Liver (tissue), 9 donors: Measurements from ENCODE around the gene HACD4. TPM values are rescaled to one million over a fixed set of nuclear protein-coding genes. Genes with fewer than 3 reads are reported as not detected.

Experiments
- DNase-seq: peaks from one replicate; pipeline ENCODE4 v3.0.0-alpha.2; 2017; ENCODE audit warnings: low spot score
- H3K27ac ChIP-seq, 2 donors: one replicate each; pipeline ENCODE4 v1.7.0; 2013; ENCODE audit warnings: inconsistent platforms in 2 of 2, low read length in 2 of 2, control low read depth in 1 of 2, low read depth in 1 of 2, mild to moderate bottlenecking in 1 of 2
- H3K27me3 ChIP-seq, 4 donors: one replicate each; pipeline versions ENCODE4 v1.6.1 to v1.7.0; 2013; ENCODE audit warnings: low read length in 3 of 4, inconsistent platforms in 1 of 4, mild to moderate bottlenecking in 1 of 4, moderate library complexity in 1 of 4; ENCODE audit not compliant: control insufficient read depth in 4 of 4, insufficient read depth in 4 of 4
- H3K36me3 ChIP-seq, 4 donors: one replicate each; pipeline versions ENCODE4 v1.6.1 to v1.7.0; 2013; ENCODE audit warnings: low read length in 3 of 4, mild to moderate bottlenecking in 3 of 4, low read depth in 1 of 4, moderate library complexity in 1 of 4; ENCODE audit not compliant: control insufficient read depth in 4 of 4, insufficient read depth in 3 of 4
- H3K4me1 ChIP-seq, 4 donors: one replicate each; pipeline versions ENCODE4 v1.6.1 to v1.7.0; 2013; ENCODE audit warnings: low read length in 3 of 4, mild to moderate bottlenecking in 3 of 4, moderate library complexity in 1 of 4; ENCODE audit not compliant: control insufficient read depth in 4 of 4, insufficient read depth in 4 of 4
- H3K4me3 ChIP-seq, 3 donors: one replicate each; pipeline versions ENCODE4 v1.6.1 to v1.7.0; 2013; ENCODE audit warnings: low read length in 3 of 3, control low read depth in 1 of 3, low read depth in 1 of 3, mild to moderate bottlenecking in 1 of 3
- H3K9ac ChIP-seq, 2 donors: one replicate each; pipeline ENCODE4 v1.7.0; 2013; ENCODE audit warnings: low read length in 2 of 2, mild to moderate bottlenecking in 2 of 2, moderate library complexity in 2 of 2, control low read depth in 1 of 2, low read depth in 1 of 2
- H3K9me3 ChIP-seq, 4 donors: one replicate each; pipeline versions ENCODE4 v1.6.1 to v1.7.0; 2013; ENCODE audit warnings: low read length in 3 of 4; ENCODE audit not compliant: control insufficient read depth in 4 of 4
- EGR1 ChIP-seq, 2 donors: IDR thresholded peaks; 2 replicates each; pipeline ENCODE4 v1.6.1; 2016 to 2018; ENCODE audit warnings: antibody characterized with exemption in 2 of 2, low read depth in 2 of 2
- HNF4A ChIP-seq, 2 donors: conservative IDR thresholded peaks; 2 replicates each; pipeline ENCODE4 v1.6.1; 2016; ENCODE audit warnings: antibody characterized with exemption in 2 of 2, mild to moderate bottlenecking in 2 of 2
- HNF4G ChIP-seq: IDR thresholded peaks from 2 replicates; pipeline ENCODE4 v1.6.1; 2016; ENCODE audit warnings: antibody characterized with exemption
- NR2F2 ChIP-seq: IDR thresholded peaks from 2 replicates; pipeline ENCODE4 v1.6.1; 2016; ENCODE audit warnings: antibody characterized with exemption
- RAD21 ChIP-seq, 2 donors: IDR thresholded peaks; 2 replicates each; pipeline ENCODE4 v1.6.1; 2016; ENCODE audit warnings: antibody characterized with exemption in 2 of 2, mild to moderate bottlenecking in 2 of 2
- SP1 ChIP-seq: IDR thresholded peaks from 2 replicates; pipeline ENCODE4 v1.6.1; 2018; ENCODE audit warnings: antibody characterized with exemption, mild to moderate bottlenecking
- WGBS: extraction: QIAGEN DNeasy Blood & Tissue Kit; methylation state at CpG from one replicate; pipeline ENCODE4 v1.1.7; 2013; 5-methylcytosine and 5-hydroxymethylcytosine counted together
- polyA plus RNA-seq, 2 donors: library from polyadenylated mRNA; stranded (reverse) in 1 of 2; unstranded in 1 of 2; fragments of 200-250 nt in 1 of 2; fragments of >200 nt in 1 of 2; fragmentation: Nextera tagmentation in 1 of 2; extraction: Ambion mirVana in 1 of 2; gene quantifications; one replicate each; pipeline versions ENCODE4 v1.2.1 to v1.2.3, GENCODE V29; 2013 to 2015
- total RNA-seq, 2 donors: library from RNA; depleted of rRNA; stranded (reverse); fragments of >200 nt; gene quantifications; one replicate each; pipeline ENCODE4 v1.2.3, GENCODE V29; 2014
- TF ChIP-seq, protein P1 (sequence below): fragments of 150-350 bp; IDR thresholded peaks from 2 replicates; pipeline ENCODE4 v1.5.1; 2017; ENCODE audit warnings: improper control_type of control experiment, low read depth, low read length; ENCODE audit not compliant: missing input control
- TF ChIP-seq, protein P2 (sequence below): IDR thresholded peaks from 2 replicates; pipeline ENCODE4 v1.6.1; 2016; ENCODE audit warnings: antibody characterized with exemption, mild to moderate bottlenecking
- TF ChIP-seq, protein P3 (sequence below): IDR thresholded peaks from 2 replicates; pipeline ENCODE4 v1.6.1; 2016; ENCODE audit warnings: antibody characterized with exemption
- TF ChIP-seq, protein P4 (sequence below): IDR thresholded peaks from 2 replicates; pipeline ENCODE4 v1.6.1; 2016; ENCODE audit warnings: antibody characterized with exemption
- donor health status: healthy.
- donor health status: healthy.
- donor health status: healthy.
- donor health status: healthy.
- donor health status: healthy.

HACD4 gene
- total and polyA plus RNA-seq, 4 donors, result 0.25 to 2.2 (median 0.49) TPM

GRCh38 chr9:20989923-20990341 is 41.5 kb downstream of the HACD4 start:
- DNase-seq, result no peak
- Histone ChIP-seq H3K4me3 (no peak overlapping the region), H3K27ac (no peak overlapping the region), H3K36me3 (peaks cover 0 to 3% (median 2%) of the 10 kb centered on the region in 4 donors), H3K27me3 (no peaks in the 10 kb centered on the region), H3K9ac (no peak overlapping the region), H3K4me1 (peaks cover 0 to 3% (median 0%) of the 10 kb centered on the region in 4 donors), H3K9me3 (no peaks in the 10 kb centered on the region)
- TF ChIP-seq SP1 (no peak), RAD21 (IDR thresholded peaks at IDR 0.05) (no peak), EGR1 (IDR thresholded peaks at IDR 0.05; ENCODE audit: low read depth in 2 of 2) (no peak), HNF4A (conservative IDR thresholded peaks at IDR 0.05) (no peak)
- TF ChIP-seq, protein P1, sequence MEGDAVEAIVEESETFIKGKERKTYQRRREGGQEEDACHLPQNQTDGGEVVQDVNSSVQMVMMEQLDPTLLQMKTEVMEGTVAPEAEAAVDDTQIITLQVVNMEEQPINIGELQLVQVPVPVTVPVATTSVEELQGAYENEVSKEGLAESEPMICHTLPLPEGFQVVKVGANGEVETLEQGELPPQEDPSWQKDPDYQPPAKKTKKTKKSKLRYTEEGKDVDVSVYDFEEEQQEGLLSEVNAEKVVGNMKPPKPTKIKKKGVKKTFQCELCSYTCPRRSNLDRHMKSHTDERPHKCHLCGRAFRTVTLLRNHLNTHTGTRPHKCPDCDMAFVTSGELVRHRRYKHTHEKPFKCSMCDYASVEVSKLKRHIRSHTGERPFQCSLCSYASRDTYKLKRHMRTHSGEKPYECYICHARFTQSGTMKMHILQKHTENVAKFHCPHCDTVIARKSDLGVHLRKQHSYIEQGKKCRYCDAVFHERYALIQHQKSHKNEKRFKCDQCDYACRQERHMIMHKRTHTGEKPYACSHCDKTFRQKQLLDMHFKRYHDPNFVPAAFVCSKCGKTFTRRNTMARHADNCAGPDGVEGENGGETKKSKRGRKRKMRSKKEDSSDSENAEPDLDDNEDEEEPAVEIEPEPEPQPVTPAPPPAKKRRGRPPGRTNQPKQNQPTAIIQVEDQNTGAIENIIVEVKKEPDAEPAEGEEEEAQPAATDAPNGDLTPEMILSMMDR, result no peak
- TF ChIP-seq, protein P2, sequence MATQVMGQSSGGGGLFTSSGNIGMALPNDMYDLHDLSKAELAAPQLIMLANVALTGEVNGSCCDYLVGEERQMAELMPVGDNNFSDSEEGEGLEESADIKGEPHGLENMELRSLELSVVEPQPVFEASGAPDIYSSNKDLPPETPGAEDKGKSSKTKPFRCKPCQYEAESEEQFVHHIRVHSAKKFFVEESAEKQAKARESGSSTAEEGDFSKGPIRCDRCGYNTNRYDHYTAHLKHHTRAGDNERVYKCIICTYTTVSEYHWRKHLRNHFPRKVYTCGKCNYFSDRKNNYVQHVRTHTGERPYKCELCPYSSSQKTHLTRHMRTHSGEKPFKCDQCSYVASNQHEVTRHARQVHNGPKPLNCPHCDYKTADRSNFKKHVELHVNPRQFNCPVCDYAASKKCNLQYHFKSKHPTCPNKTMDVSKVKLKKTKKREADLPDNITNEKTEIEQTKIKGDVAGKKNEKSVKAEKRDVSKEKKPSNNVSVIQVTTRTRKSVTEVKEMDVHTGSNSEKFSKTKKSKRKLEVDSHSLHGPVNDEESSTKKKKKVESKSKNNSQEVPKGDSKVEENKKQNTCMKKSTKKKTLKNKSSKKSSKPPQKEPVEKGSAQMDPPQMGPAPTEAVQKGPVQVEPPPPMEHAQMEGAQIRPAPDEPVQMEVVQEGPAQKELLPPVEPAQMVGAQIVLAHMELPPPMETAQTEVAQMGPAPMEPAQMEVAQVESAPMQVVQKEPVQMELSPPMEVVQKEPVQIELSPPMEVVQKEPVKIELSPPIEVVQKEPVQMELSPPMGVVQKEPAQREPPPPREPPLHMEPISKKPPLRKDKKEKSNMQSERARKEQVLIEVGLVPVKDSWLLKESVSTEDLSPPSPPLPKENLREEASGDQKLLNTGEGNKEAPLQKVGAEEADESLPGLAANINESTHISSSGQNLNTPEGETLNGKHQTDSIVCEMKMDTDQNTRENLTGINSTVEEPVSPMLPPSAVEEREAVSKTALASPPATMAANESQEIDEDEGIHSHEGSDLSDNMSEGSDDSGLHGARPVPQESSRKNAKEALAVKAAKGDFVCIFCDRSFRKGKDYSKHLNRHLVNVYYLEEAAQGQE, result no peak
- 83% methylated on average over 6 of the region's 6 CpGs for WGBS

DNA sequence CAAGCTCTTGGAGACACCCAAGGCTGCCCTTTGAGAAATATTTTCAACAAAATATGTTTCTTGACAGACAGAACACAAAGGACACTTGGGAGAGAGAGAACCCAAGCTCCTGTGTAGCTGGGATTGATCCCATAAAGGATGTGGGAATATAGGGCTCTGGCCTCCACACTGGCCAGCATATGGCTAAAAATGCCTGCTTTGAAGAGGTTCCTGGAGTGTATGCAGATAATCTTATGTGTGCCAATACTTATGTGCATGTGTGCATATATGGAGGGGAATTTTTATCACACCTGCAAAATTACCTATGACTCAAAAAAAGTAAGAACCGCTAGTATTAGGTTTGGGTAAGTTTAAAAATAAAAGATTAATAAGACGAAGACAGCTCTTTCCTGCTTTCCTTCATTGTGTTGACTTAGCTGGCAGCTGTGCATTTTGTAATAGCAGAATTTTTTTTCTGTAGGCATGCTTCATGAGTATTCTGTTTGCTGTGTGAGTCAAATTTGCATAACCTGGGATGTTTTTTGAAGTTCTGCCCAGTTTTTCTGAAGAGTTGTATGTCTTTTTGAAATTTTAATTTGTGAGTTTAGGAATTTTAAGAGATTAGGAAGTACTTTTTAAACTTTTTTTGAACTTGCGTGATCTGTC is 42.6 kb downstream of the HACD4 start:
- H3K27me3 ChIP-seq, result no peaks in the 10 kb centered on the region
- 63% methylated on average over 3 of the region's 3 CpGs for whole genome bisulfite sequencing
- TF ChIP-seq HNF4G (no peak), RAD21 (IDR thresholded peaks at IDR 0.05) (no peak), NR2F2 (no peak), SP1 (no peak)
- TF ChIP-seq, protein P3, sequence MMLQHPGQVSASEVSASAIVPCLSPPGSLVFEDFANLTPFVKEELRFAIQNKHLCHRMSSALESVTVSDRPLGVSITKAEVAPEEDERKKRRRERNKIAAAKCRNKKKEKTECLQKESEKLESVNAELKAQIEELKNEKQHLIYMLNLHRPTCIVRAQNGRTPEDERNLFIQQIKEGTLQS, result no peak
- TF ChIP-seq, protein P2, result no peak
- TF ChIP-seq, protein P4, sequence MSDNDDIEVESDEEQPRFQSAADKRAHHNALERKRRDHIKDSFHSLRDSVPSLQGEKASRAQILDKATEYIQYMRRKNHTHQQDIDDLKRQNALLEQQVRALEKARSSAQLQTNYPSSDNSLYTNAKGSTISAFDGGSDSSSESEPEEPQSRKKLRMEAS, result no peak

More for the DNA sequence above, 42.6 kb downstream of the HACD4 start:
- peaks cover 0 to 3% (median 0%) of the 10 kb centered on the region in 4 donors for H3K4me1 ChIP-seq
- H3K36me3 ChIP-seq, result peaks cover 0 to 2% (median 1%) of the 10 kb centered on the region in 4 donors
- DNase-seq, result no peak
- H3K27ac ChIP-seq, result no peak overlapping the region
- no peak overlapping the region for H3K9ac ChIP-seq
- no peak overlapping the region for H3K4me3 ChIP-seq
- no peaks in the 10 kb centered on the region for H3K9me3 ChIP-seq
